Stimulated activated CD4-positive, alpha-beta T cell treated with anti-CD3 and anti-CD28 coated beads, Interleukin-12 subunit alpha, Interleukin-12 subunit beta, amount 100 ng/mL, for 4 hours (primary cell): Measurements from ENCODE around the gene TPRG1.

Experiments
- DNase-seq: peaks from one replicate; pipeline ENCODE4 v3.0.0-alpha.2; 2020

The TPRG1 gene

GRCh38 chr3:189363590-189364255 lies 192.0 kb downstream of the TPRG1 start:
- no peak for DNase-seq

DNA sequence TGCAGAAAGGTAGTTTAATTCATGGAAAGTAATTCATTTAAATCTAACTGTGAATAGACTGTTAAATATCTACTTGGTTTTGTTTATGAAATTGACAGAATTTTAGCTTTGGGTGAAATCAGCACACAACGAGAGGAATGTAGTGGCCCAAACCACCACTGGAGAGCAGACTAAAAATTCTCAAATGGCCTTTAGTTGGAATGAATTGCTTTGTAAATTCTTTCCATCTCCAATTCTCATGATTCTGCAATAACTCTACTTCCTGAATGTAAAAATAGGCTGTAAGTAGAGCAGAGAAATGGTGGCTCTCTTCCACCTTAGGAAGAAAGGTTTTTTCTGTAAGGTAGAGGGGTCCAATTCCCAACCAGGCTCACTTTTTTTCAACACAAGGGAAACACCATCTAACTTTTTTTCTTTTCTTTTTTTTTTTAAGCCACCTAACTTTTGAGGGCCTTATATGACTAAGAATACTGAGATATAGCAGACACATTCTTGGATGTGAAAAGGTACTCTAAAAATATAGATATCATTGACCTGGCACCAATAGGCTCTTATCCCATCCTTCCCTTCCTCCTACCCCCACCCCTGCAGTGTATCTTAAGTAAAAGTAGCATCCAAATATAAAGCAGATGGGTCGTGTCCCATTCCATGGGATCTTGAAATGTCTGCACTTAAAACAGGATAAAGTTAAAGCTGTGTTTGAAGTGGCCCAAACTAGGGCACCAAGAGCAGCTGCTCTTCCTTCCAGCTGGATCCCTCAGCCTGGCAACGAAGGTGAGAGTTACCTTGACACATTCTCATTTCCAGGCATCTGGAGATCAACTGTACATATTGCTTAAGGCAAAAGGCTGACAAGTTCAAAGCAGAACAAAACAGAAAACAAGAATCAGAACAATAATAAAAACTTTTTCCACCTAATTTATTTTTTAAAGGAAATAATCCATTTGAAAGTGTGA lies 194.1 kb downstream of the TPRG1 start:
- no peak for DNase-seq

DNA sequence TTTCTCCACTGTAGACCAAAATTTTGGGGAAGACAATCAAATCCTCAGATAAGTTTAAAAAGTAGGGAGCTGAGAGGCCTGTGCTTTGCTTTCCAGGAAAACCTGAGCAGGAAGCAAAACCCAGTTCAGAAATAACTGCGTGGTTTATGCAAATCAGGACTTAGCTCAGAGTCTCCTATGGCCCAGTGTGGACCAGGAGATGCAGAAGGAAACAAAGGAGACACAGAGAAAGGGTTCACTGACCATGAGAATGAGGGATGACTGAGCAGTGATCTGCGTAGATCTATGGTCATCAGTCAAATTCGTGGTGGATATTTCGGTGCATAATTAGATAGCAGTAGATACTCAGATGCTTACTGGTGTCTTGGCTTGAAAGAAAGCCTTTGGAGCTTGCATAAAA lies 196.6 kb downstream of the TPRG1 start:
- no peak for DNase-seq

DNA sequence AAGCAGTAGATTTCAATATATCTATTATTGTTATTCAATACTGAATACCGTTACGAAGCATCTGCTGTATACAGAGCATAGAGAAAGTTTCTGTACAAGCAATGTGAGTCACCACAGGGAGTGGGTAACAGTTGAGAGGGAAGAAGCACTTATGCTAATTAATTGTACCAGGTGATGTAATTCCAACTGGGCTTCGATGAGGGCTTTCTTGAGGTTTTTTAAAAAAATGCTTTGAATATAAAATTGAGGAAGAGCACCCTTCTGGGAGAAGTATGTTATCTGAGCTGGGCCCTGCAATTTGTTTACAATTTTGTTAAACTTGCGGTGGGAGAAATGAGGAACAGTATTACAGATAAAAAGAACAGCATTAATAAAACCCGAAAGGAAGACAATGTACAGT lies 197.9 kb downstream of the TPRG1 start:
- DNase-seq, result no peak

DNA sequence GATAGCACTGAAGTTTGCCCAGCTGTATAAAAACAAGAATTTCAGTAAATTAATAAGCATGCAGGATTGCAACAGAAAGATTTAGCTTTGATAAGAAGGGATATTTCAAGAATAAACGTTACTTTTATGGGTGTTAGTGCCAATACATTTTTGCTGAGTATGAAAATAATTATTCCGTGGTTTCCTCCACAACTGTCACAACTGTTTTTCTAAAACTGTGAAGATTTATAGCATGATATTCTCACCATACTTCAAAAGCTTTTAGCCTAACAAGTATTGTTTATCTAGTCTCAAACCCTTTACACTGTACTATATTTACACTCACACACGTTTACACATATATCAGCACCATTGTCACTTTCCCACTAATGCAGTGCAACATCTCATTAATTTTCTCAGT lies 200.5 kb downstream of the TPRG1 start:
- DNase-seq, result no peak
